K562 (cell line): ENCODE data around the gene BRAT1. TPM values are rescaled to one million over a fixed set of nuclear protein-coding genes. Genes with fewer than 3 reads are reported as not detected.
A peak's percentile ranks its signal among the peaks of the same experiment; 100 is the strongest.
"Not testable (repeated sequence)": the region's sequence is repeated elsewhere in the genome, so short reads cannot be mapped to it uniquely, and the experiment has no call there.

Experiments
- ATAC-seq: fragments of 200-7000 bp; cut with Tn5 transposase; 3 replicates; pipeline ENCODE4 v1.9.1; 2020; ENCODE audit warnings: moderate library complexity
- BruUV-seq: library from RNA; stranded (reverse); fragments of 400-500 nt; replicated peaks from 2 replicates; lab custom pipeline; 2021; lab: Mats Ljungman, UMichigan
- CTCF ChIA-PET: fragments of 300-600 bp; formaldehyde crosslinking; extraction: SDS; loops from one replicate; lab custom pipeline; 2021; ENCODE audit warnings: low intra/inter-chr PET ratio; lab: Yijun Ruan, JAX
- POLR2A ChIA-PET: fragments of 300-600, 350-650 bp; sonication (Branson Sonifier 250); formaldehyde crosslinking; extraction: SDS; loops from one replicate; lab custom pipeline; 2021; ENCODE audit warnings: antibody characterized with exemption, inconsistent platforms; lab: Yijun Ruan, JAX
- DNase-seq, 4 experiments: peaks; one replicate each; pipeline versions ENCODE4 v3.0.0 to v3.0.0-alpha.2; 2011 to 2018; ENCODE audit warnings: low spot score in 3 of 4, mixed read lengths in 3 of 4; ENCODE audit errors: extremely low read depth in 1 of 4
- FAIRE-seq: peaks from 2 replicates; lab custom pipeline; 2011; peaks lifted over from hg19 to GRCh38; lab: Jason Lieb, UNC
- H2AFZ ChIP-seq: 2 replicates; pipeline ENCODE4 v1.6.0; 2011; ENCODE audit warnings: low read depth, low read length, control low read depth, inconsistent platforms
- H3K27ac ChIP-seq: fragments of 200-600 bp; 3 replicates; pipeline ENCODE4 v1.8.0; 2011; ENCODE audit warnings: low read depth, mild to moderate bottlenecking, control low read depth, inconsistent platforms, low read length, moderate library complexity, mixed read lengths; ENCODE audit errors: extremely low read depth
- H3K27me3 ChIP-seq, 2 experiments: fragments of 300-600 bp in 1 of 2; 2 replicates in 1 of 2; 3 replicates in 1 of 2; pipeline versions ENCODE4 v1.6.0 to v1.8.0; 2011; ENCODE audit warnings: inconsistent platforms in 2 of 2, low read length in 2 of 2, mild to moderate bottlenecking in 1 of 2, mixed read lengths in 1 of 2, moderate library complexity in 1 of 2; ENCODE audit not compliant: control insufficient read depth in 2 of 2, insufficient read depth in 2 of 2
- H3K36me3 ChIP-seq: fragments of 300-600 bp; 3 replicates; pipeline ENCODE4 v1.8.0; 2011; ENCODE audit warnings: mild to moderate bottlenecking, low read length, inconsistent platforms; ENCODE audit not compliant: control insufficient read depth, insufficient read depth
- H3K4me1 ChIP-seq, 2 experiments: fragments of 200-600 bp in 1 of 2; replicated peaks in 1 of 2; 2 replicates in 1 of 2; 3 replicates in 1 of 2; pipeline versions ENCODE4 v1.5.1 to v1.8.0; 2011; ENCODE audit warnings: inconsistent platforms in 2 of 2, low read length in 2 of 2, mild to moderate bottlenecking in 1 of 2, mixed read lengths in 1 of 2, moderate library complexity in 1 of 2; ENCODE audit not compliant: control insufficient read depth in 2 of 2, insufficient read depth in 2 of 2
- H3K4me2 ChIP-seq: 2 replicates; pipeline ENCODE4 v1.6.1; 2011; ENCODE audit warnings: low read length, control low read depth, inconsistent platforms, mixed read lengths; ENCODE audit not compliant: insufficient read depth
- H3K4me3 ChIP-seq: fragments of 200-600 bp; sonication (generic), shearing (Covaris generic); 2 replicates; pipeline ENCODE4 v1.5.1; 2016; ENCODE audit warnings: control low read depth, inconsistent platforms
- H3K79me2 ChIP-seq: fragments of 200-600 bp; 3 replicates; pipeline ENCODE4 v1.8.0; 2011; ENCODE audit warnings: low read length, inconsistent platforms; ENCODE audit not compliant: control insufficient read depth, insufficient read depth
- H3K9ac ChIP-seq, 2 experiments: 2 replicates each; pipeline versions ENCODE4 v1.6.0 to v1.6.1; 2011; ENCODE audit warnings: low read depth in 2 of 2, low read length in 2 of 2, control low read depth in 1 of 2, inconsistent platforms in 1 of 2, mild to moderate bottlenecking in 1 of 2, mixed read lengths in 1 of 2; ENCODE audit not compliant: insufficient read depth in 1 of 2
- H3K9me1 ChIP-seq: one replicate; pipeline ENCODE4 v1.6.0; 2011; ENCODE audit warnings: inconsistent platforms, mild to moderate bottlenecking, low read length, moderate library complexity; ENCODE audit not compliant: control insufficient read depth, insufficient read depth
- H3K9me3 ChIP-seq: replicated peaks from 2 replicates; pipeline ENCODE4 v1.5.1; 2011; ENCODE audit warnings: low read depth, low read length, inconsistent platforms; ENCODE audit not compliant: control insufficient read depth, insufficient read depth
- H4K20me1 ChIP-seq: replicated peaks from 2 replicates; pipeline ENCODE4 v1.6.1; 2011; ENCODE audit warnings: low read length, inconsistent platforms, mixed read lengths; ENCODE audit not compliant: control insufficient read depth, insufficient read depth
- POLR2G ChIP-seq: fragments of 200-400 bp; formaldehyde crosslinking; IDR thresholded peaks from 2 replicates; pipeline ENCODE4 v1.6.1; 2017; ENCODE audit warnings: low read depth, mild to moderate bottlenecking, antibody characterized with exemption, low read length, moderate library complexity
- PPARD ChIP-seq: fragments of 250-450 bp; sonication (Bioruptor Pico); IDR thresholded peaks from 2 replicates; pipeline ENCODE4 v1.8.0; 2022; ENCODE audit warnings: inconsistent platforms, mild to moderate bottlenecking, moderate library complexity
- WGBS: fragments of 100-300 bp; shearing (Covaris generic); methylation state at CpG from one replicate; pipeline ENCODE4 v1.1.6; 2016; ENCODE audit warnings: low coverage, mixed read lengths; ENCODE audit not compliant: insufficient coverage; ENCODE audit errors: missing lambda C conversion rate; 5-methylcytosine and 5-hydroxymethylcytosine counted together
- in situ Hi-C: fragments of 300-500 bp; cut with MboI; formaldehyde crosslinking; loops from 4 replicates; pipeline ENCODE4 v1.15.0; 2018; ENCODE audit warnings: inconsistent platforms, mixed read lengths
- intact Hi-C: fragments of 100-400 bp; cut with micrococcal nuclease; formaldehyde crosslinking; loops from 2 replicates; pipeline ENCODE4 v1.14.2; 2022
- polyA plus RNA-seq, 8 experiments: library from polyadenylated mRNA; depleted of rRNA in 4 of 8; stranded (reverse) in 5 of 8; unstranded in 3 of 8; fragments of >200 nt; fragmentation: Nextera tagmentation in 2 of 8; fragmentation: Illumina TruSeq in 1 of 8; extraction: Ambion mirVana in 2 of 8; extraction: Trizol in 1 of 8; gene quantifications; 2 replicates each; pipeline versions ENCODE4 v1.2.1 to v1.2.3, GENCODE V29; 2011 to 2014; ENCODE audit warnings: inconsistent platforms in 1 of 8, missing spikeins in 1 of 8
- total RNA-seq, 7 experiments: library from RNA; depleted of rRNA in 6 of 7; stranded (reverse); fragments of >200 nt in 6 of 7; fragmentation: Illumina TruSeq in 2 of 7; extraction: Trizol in 2 of 7; gene quantifications; 2 replicates each; pipeline versions ENCODE4 v1.2.1 to v1.2.3, GENCODE V29; 2011 to 2021; ENCODE audit warnings: low replicate concordance in 1 of 7
- TF ChIP-seq, protein P1 (sequence below): sonication (generic); formaldehyde crosslinking; IDR thresholded peaks from 2 replicates; pipeline ENCODE4 v1.8.1; 2022; ENCODE audit warnings: missing genetic modification reagents
- TF ChIP-seq, protein P2 (sequence below): sonication (generic); formaldehyde crosslinking; IDR thresholded peaks from 2 replicates; pipeline ENCODE4 v1.8.1; 2023; ENCODE audit warnings: mild to moderate bottlenecking, missing genetic modification reagents

Gene BRAT1
- total and polyA plus RNA-seq, 9 of the 15 experiments (the other 6 are each of a cell fraction or from before 2014, with no cell fraction given) = 0.13 to 49.6 (median 10.5) TPM

DNA sequence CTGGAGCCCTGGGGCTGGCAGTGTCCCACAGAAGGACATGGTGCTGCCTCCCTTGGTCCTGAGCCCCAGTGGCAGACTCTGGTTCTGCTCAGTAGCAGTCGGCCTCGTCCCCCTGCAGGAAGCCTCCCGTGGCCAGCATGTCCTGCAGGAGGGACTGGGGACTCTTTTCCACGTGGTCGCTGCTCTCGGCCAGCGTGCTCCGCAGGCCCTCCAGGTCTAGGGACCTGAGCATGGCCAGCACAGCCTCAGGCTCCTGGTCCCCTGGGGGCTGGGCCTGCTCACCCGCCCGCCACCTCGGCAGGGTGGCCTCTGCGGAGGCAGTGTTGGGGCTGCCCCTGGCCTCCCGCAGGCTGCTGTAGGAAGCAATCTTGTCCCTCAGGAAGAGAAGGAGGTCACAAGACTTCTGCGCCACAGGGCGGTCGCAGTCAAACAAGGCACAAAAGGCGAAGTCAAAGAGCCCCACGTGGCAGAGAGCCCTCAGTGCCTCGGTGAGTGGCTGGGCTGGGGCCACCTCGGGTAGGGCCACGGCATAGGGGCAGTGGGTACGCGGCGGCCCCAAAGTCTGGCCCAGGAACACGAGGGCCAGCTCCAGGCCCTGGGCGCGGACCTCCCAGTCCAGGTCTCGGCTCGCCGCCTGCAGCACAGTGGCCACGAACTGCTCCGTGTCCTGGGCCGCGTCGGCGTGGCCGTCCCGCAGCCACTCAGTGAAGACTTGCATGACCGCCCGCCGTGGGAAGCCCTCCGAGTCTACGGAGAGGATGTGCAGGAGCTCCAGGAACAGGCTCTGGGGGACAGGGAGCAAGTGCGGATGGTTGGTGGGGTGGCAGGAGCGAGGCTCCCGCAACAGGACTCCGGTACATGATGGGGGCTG is 17.1 kb downstream of the BRAT1 start:
- Histone ChIP-seq H3K9me1 (no peaks in the 10 kb centered on the region), H3K4me2 (no peak overlapping the region), H3K27ac (no peak overlapping the region), H3K36me3 (peaks cover 57% of the 10 kb centered on the region; the same call in 1 of the 3 replicates), H3K27me3 (no peaks in the 10 kb centered on the region), H4K20me1 (no peaks in the 10 kb centered on the region), H2AFZ (no peak overlapping the region), H3K4me3 (no peak overlapping the region), H3K9ac (no peak overlapping the region; a peak in 1 of 4 replicates), H3K9me3 (no peaks in the 10 kb centered on the region), H3K4me1 (peaks cover 0 to 18% of the 10 kb centered on the region in 2 experiments; a peak in 1 of 5 replicates), H3K79me2 (no peaks in the 10 kb centered on the region)
- CTCF ChIA-PET = no interaction called here
- in situ Hi-C loops = no loop called here
- 89% methylated on average over 42 of the region's 47 CpGs for WGBS
- no peak for FAIRE-seq
- POLR2A ChIA-PET = interaction anchor here (0.6 to 1.1 kb wide), 2 partner anchors 11 to 1839 kb away, joined by 3 to 4 read pairs; no protein-coding TSS in a partner anchor
- no peak for DNase-seq
- intact Hi-C loops = no loop called here
- TF ChIP-seq, protein P1, sequence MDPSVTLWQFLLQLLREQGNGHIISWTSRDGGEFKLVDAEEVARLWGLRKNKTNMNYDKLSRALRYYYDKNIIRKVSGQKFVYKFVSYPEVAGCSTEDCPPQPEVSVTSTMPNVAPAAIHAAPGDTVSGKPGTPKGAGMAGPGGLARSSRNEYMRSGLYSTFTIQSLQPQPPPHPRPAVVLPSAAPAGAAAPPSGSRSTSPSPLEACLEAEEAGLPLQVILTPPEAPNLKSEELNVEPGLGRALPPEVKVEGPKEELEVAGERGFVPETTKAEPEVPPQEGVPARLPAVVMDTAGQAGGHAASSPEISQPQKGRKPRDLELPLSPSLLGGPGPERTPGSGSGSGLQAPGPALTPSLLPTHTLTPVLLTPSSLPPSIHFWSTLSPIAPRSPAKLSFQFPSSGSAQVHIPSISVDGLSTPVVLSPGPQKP (CRISPR knock-in tag) = no peak
- TF ChIP-seq, protein P2, sequence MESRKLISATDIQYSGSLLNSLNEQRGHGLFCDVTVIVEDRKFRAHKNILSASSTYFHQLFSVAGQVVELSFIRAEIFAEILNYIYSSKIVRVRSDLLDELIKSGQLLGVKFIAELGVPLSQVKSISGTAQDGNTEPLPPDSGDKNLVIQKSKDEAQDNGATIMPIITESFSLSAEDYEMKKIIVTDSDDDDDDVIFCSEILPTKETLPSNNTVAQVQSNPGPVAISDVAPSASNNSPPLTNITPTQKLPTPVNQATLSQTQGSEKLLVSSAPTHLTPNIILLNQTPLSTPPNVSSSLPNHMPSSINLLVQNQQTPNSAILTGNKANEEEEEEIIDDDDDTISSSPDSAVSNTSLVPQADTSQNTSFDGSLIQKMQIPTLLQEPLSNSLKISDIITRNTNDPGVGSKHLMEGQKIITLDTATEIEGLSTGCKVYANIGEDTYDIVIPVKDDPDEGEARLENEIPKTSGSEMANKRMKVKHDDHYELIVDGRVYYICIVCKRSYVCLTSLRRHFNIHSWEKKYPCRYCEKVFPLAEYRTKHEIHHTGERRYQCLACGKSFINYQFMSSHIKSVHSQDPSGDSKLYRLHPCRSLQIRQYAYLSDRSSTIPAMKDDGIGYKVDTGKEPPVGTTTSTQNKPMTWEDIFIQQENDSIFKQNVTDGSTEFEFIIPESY (CRISPR knock-in tag) = 0 out of 2 replicates have a peak, but pooled peaks have one; percentile 8
- no peak for TF ChIP-seq PPARD (CRISPR knock-in tag)
- TF ChIP-seq POLR2G = peak; percentile 43
- BruUV-seq = TSS peak; percentile 54
- ATAC-seq = peak; percentile 52

DNA sequence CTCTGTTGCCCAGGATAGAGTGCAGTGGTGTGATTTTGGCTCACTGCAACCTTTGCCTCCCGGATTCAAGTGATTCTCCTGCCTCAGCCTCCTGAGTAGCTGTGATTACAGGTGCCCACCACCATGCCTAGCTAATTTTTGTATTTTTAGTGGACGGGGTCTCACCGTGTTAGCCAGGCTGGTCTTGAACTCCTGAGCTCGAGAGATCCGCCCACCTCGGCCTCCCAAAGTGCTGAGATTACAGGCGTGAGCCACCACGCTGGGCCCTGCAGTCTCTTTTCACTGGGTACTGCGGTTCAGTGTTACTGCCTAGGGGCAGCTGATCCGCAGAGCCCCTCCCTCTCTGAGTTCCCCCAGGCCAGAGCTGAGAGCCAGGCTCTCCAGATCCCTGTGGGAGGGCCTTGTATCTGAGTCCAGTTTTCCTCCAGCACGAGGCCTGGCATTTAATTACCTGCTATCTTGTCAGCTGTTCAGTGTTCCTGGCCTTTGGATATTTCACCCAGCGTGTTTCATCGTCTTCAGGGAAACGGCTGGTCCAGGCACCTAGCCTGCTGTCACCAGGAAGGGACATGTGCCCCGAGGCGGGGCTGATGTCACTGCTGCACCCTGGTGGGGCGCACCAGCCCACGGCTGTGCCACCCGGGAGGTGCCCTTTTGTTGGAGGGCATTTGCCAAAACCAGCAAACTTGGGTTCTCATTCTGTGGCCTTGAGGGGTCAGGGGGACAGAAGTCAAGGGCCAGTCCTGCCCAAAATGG is 19.3 kb downstream of the BRAT1 start:
- H3K4me2 ChIP-seq, H3K4me3 ChIP-seq, ATAC-seq, H3K9ac ChIP-seq, BruUV-seq, H4K20me1 ChIP-seq, H3K27ac ChIP-seq, in situ Hi-C loops, H2AFZ ChIP-seq, intact Hi-C loops, FAIRE-seq, H3K9me1 ChIP-seq, H3K9me3 ChIP-seq, CTCF ChIA-PET, DNase-seq, H3K79me2 ChIP-seq, H3K27me3 ChIP-seq: not testable (repeated sequence)
- peaks cover 0 to 18% of the 10 kb centered on the region in 2 experiments; a peak in 2 of 5 replicates for H3K4me1 ChIP-seq
- POLR2A ChIA-PET = interaction anchor here (1.0 kb wide), 1 partner anchor 9 kb away, joined by 3 read pairs; no protein-coding TSS in a partner anchor
- H3K36me3 ChIP-seq = peaks cover 35% of the 10 kb centered on the region; the same call in 1 of the 3 replicates
- WGBS = 34% methylated on average over 6 of the region's 19 CpGs
